NAMALWA (cell line): ENCODE results near the gene GYG1.
A peak's percentile ranks its signal among the peaks of the same experiment; 100 is the strongest.
"Not testable (repeated sequence)": the region's sequence is repeated elsewhere in the genome, so short reads cannot be mapped to it uniquely, and the experiment has no call there.

Source experiments
- DNase-seq: peaks from one replicate; pipeline ENCODE4 v3.0.0-alpha.2; 2015; ENCODE audit warnings: low spot score

The GYG1 gene

GRCh38 chr3:148987551-148987950, 3.8 kb upstream of the GYG1 start:
- not testable (repeated sequence) for DNase-seq

- peak; percentile 22 for DNase-seq
Measured at GRCh38 chr3:148990236-148990635, 1.1 kb upstream of the GYG1 start.

GRCh38 chr3:148992027-148992634, 791 bp downstream of the GYG1 start:
- peak; percentile 66 for DNase-seq

GRCh38 chr3:148992635-148993255, 1.4 kb downstream of the GYG1 start:
- DNase-seq = no peak

GRCh38 chr3:148997623-148998022, 6.3 kb downstream of the GYG1 start:
- DNase-seq = no peak

- DNase-seq = no peak
Measured at GRCh38 chr3:148998297-148998696, 7.0 kb downstream of the GYG1 start.

GRCh38 chr3:148998715-148999423, 7.5 kb downstream of the GYG1 start:
- no peak for DNase-seq

GRCh38 chr3:148999806-149000205, 8.5 kb downstream of the GYG1 start:
- no peak for DNase-seq

- DNase-seq = no peak
Measured at GRCh38 chr3:149000206-149000745, 8.9 kb downstream of the GYG1 start.

GRCh38 chr3:149001727-149002126, 10.4 kb downstream of the GYG1 start:
- DNase-seq = no peak

GRCh38 chr3:149003653-149004305, 12.4 kb downstream of the GYG1 start:
- no peak for DNase-seq

- DNase-seq = no peak
Measured at GRCh38 chr3:149004622-149005021, 13.3 kb downstream of the GYG1 start.

GRCh38 chr3:149005416-149005815, 14.1 kb downstream of the GYG1 start:
- DNase-seq = no peak

GRCh38 chr3:149007567-149008257, 16.4 kb downstream of the GYG1 start:
- no peak for DNase-seq

- DNase-seq = no peak
Measured at GRCh38 chr3:149009732-149010131, 18.4 kb downstream of the GYG1 start.

- DNase-seq = no peak
Measured at GRCh38 chr3:149010504-149010951, 19.2 kb downstream of the GYG1 start.

- no peak for DNase-seq
Measured at GRCh38 chr3:149010966-149011365, 19.6 kb downstream of the GYG1 start.

GRCh38 chr3:149011676-149012075, 20.3 kb downstream of the GYG1 start:
- DNase-seq = no peak

GRCh38 chr3:149013726-149014125, 22.4 kb downstream of the GYG1 start:
- no peak for DNase-seq

- DNase-seq = no peak
Measured at GRCh38 chr3:149015393-149015792, 24.1 kb downstream of the GYG1 start.

- no peak for DNase-seq
Measured at GRCh38 chr3:149016242-149016641, 24.9 kb downstream of the GYG1 start.
